GM19193 (cell line): Measurements from ENCODE around the gene SNX12.

Experiments used
- POLR2A ChIP-seq: IDR thresholded peaks from 4 replicates; pipeline ENCODE4 v1.6.1; 2011; ENCODE audit not compliant: insufficient read depth, insufficient read length; ENCODE audit errors: extremely low read depth

Gene SNX12

DNA sequence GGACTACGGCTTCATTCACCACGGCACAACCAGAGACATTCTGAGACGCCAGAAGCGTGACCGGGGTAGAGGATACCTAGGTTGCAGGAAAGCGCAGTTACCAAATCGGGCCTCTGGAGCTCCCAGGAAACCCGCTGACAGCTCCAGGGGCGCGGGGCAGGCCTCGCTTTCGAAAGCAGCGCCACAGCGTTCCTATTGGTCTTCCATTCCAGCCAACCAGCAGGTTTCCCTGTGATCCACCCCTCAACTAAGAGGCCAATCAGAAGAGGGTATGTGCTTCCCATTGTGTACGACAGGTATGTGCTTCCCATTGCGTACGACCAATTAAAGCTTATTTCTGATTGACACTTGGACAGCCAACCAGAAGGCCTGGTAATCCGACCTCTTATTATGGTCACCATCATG, 14.9 kb downstream of the SNX12 start:
- TF ChIP-seq POLR2A: no peak

- TF ChIP-seq POLR2A: no peak
These were observed 15.4 kb downstream of the SNX12 start for GRCh38 chrX:71052721-71053120.

DNA sequence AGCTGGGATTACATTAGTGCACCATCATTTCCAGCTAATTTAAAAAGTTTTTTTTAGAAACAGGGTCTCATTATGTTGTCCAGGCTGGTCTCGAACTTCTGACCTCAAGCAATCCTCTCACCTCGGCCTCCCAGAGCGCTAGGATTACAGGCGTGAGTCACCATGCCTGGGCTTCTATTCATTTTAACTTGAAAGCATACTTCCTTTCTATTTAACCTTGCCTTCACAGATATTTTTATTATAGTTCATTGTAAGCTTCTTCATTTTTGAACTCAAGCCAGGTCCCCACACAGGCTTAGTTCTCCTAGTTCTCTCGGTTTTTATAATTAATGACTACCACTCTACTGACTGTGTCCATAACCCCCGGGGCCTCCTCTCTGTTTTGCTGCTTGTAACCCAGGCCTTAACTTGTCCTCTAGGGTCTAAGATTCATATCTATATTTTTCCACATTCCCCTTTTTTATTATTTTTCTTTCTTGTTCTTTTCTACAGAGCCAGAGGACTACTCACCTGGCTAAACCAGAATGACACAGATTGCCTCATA, 50.7 kb downstream of the SNX12 start:
- no peak for TF ChIP-seq POLR2A
